T-helper 1 cell (primary cell): ENCODE measurements around the gene ISM1.

Experiments
- DNase-seq, 5 donors: peaks; one replicate each; pipeline ENCODE4 v3.0.0-alpha.2; 2012 to 2020

Gene ISM1

GRCh38 chr20:13284830-13285229 is 63.8 kb downstream of the ISM1 start:
- DNase-seq: no peak

GRCh38 chr20:13285408-13285807 is 64.3 kb downstream of the ISM1 start:
- DNase-seq: no peak

DNA sequence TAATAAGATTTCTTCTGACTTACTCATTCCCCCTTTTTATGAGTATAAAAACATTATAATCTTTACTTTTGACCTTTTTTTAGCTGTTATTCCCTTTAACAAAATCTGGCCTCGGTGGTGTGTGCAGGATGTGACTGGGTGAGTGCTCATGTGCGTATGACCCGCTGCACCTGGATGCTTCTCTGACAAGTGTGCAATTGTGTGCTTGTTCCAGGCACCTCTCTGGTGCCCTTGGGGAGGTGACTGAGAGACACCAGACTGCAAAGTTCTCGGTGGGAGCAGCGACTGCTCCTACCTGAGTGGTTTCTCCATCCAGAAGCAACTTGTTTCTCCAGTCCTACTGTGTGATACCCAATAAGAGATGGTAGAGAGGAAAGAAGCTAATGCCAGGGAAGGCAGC is 65.0 kb downstream of the ISM1 start:
- no peak for DNase-seq

GRCh38 chr20:13286607-13287006 is 65.5 kb downstream of the ISM1 start:
- no peak for DNase-seq

DNA sequence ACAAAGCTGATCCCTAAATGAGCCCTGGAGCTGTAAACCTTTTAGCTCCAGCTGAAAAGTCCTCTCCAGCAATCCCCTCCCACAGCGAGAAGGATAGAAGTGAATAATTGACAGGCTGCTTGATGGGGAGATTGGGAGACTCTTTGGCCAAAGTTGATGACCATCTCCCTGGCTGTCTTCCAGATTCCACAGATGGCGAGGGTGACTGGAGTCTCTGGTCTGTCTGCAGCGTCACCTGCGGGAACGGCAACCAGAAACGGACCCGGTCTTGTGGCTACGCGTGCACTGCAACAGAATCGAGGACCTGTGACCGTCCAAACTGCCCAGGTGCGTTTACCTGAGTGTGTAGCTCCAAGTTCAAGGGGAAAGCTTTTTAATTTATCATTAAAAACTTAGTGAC is 67.3 kb downstream of the ISM1 start:
- DNase-seq: no peak

- DNase-seq: no peak
Observed at GRCh38 chr20:13289031-13289430, 68.0 kb downstream of the ISM1 start.

GRCh38 chr20:13290724-13291123 is 69.7 kb downstream of the ISM1 start:
- DNase-seq: no peak

GRCh38 chr20:13291157-13291556 is 70.1 kb downstream of the ISM1 start:
- DNase-seq: no peak

DNA sequence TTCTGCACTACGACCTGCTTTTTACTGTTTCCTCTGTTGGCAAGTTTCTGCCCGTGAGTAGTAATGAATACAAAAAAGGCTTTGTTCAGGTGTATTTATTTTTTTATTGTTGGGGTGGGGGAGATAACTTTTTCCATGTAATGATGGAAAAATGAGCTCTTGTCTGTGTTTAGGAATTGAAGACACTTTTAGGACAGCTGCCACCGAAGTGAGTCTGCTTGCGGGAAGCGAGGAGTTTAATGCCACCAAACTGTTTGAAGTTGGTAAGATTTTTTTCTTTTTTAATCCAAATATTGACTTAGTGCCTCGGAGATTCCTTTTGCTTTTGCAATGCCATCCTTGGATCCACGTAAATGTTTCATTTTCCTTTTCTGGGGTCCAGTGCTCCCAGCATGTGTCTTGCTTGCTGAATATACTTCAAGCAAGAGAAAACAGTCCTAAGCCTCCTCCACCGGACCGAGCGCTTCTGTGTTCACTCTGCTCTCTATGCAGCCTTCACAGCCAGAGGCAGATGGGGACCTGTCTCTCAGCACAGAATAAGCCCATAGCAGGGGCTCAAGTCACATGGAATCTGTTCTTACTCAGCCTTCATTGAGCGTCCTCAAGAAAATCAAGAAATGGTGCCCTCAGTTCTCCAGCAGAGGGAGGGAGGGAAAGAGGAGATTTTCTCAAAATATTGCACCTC is 71.3 kb downstream of the ISM1 start:
- no peak for DNase-seq

- DNase-seq: no peak
Observed at GRCh38 chr20:13294522-13294921, 73.4 kb downstream of the ISM1 start.

DNA sequence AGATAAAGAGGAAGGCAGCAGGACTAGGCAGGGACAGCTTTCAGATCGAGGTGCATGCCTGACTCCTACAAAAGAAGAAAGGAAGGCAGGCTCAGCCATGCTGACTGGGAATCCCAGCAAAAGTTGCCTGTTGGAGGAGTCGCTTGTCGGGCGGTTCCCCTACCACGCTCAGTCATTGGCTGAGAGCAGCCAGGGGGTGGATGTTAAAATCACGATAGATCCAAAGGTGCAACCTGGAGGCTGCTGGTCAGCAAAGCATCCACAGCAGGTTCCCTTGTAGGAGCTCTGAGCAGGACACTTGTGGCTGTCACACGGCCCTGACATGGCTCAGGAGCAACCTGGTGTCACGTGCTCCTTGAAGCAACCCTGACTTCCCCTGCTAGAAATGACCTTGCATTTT is 74.6 kb downstream of the ISM1 start:
- DNase-seq: no peak

DNA sequence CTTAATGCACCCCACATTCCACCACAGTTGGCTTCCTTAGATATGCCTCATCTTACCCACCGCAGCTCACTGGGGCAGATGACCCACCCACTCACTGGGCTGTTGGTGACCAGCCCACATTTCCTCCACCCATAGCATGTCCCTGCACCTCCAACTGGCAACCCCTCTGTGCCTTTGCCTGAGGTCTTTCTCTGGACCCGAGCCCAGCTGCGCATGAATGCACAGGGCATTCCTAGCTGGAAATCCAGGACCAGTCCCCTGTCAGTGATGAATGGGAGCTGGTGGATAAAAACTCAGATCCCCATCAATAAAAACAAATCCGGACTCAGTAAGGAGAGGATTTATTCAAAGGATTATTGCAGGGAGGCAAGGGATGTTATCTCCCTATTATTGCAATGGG is 75.0 kb downstream of the ISM1 start:
- DNase-seq: no peak

GRCh38 chr20:13297147-13297899 is 76.2 kb downstream of the ISM1 start:
- DNase-seq: no peak

DNA sequence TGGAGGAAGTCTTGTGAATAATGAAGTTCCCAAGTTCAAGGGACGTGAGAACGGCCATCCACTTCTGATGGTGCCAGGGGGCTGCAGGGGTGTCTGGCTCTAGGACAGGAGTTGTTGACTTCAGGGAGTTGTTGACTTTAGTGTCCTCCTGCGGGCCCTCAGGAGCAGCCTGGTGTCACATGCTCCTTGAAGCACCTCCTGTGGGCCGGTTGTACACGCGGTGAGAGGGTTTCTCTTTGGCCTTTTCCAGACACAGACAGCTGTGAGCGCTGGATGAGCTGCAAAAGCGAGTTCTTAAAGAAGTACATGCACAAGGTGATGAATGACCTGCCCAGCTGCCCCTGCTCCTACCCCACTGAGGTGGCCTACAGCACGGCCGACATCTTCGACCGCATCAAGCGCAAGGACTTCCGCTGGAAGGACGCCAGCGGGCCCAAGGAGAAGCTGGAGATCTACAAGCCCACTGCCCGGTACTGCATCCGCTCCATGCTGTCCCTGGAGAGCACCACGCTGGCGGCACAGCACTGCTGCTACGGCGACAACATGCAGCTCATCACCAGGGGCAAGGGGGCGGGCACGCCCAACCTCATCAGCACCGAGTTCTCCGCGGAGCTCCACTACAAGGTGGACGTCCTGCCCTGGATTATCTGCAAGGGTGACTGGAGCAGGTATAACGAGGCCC is 77.8 kb downstream of the ISM1 start:
- DNase-seq: no peak

DNA sequence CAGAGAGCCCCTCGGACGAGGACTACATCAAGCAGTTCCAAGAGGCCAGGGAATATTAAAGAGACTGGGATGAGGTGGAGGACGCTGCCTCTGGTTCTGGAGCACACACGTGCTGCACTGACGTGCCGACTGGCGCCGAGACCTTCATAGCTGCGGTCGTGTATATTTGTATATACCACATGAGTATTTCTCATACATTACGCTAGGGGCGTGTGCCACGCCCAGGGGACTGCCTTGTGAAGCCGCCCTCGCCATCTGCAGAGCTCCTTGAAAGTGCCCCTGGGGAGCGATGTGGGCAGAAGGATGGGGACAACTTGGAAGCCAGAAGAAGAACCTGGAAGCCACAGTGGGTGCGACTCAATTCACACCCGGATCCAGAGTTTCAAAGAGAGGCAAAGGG is 78.3 kb downstream of the ISM1 start:
- DNase-seq: no peak

GRCh38 chr20:13301596-13301995 is 80.5 kb downstream of the ISM1 start:
- DNase-seq: no peak

- peak in 3 of 5 donors; percentile 12 to 22 (median 17) for DNase-seq
Observed at GRCh38 chr20:13302647-13303450, 81.8 kb downstream of the ISM1 start.

DNA sequence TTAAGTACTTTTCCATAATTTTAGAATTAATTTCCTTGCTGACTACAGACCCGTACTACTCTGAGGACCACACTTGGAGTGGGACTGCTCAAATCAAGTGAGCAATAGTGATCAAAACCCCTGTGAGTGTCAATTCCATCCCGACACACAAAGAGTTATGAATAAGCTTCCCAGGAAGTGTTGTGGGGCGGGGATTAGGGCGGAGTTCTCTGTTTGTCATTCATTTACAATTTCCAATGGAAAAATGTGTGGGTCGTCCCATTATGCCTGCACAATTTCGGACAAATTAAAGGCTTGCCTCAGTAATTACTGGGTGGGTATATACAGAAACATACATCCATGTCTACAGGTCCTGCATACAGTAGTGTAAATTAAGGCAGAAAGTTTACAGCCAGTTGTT is 84.2 kb downstream of the ISM1 start:
- no peak for DNase-seq

DNA sequence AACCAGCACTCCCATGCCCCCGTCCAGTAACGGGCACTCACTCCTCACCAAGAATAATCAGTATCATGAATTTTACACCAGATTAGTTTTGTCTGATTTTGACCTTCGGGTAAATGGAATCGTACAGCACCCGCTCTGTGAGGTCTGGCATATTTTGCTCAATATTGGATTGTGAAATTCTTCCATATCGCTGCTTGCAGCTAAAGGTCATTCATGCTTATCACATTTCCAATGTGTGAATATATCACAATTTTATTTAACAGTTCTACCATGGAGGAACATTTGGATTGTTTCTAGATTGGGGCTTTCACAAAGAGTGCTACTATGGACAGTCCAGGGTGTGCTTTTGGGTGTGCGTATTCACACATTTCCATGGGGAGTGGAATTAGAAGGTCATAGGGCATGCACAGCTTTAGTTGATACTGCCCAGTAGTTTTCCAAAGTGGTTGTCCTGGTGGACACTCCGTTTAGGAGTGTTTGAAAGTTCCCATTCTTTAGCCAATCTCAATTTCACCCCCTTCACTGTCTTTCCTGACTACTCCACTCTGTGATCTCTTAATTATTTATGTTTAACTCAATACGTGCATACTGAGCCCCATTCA is 86.6 kb downstream of the ISM1 start:
- no peak for DNase-seq

GRCh38 chr20:13312300-13312699 is 91.2 kb downstream of the ISM1 start:
- DNase-seq: no peak

DNA sequence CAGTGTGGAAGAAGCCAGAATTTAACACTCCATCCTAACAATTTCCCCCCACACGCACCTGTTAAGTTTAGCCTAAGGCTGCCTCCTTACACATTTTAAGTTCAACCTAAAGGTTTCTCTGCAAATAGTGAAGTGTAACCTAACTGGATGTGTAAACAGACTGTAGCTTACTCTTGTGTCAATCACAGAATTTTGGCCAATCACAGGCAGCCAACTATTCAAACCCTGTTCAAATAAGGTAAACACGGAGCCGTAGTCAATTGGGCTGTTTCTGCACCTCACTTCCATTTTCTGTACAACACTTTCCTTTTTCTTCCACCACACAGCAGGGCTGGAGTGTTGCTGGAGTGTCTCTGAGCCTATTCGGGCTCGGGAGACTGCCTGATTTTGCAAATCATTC is 92.1 kb downstream of the ISM1 start:
- no peak for DNase-seq

DNA sequence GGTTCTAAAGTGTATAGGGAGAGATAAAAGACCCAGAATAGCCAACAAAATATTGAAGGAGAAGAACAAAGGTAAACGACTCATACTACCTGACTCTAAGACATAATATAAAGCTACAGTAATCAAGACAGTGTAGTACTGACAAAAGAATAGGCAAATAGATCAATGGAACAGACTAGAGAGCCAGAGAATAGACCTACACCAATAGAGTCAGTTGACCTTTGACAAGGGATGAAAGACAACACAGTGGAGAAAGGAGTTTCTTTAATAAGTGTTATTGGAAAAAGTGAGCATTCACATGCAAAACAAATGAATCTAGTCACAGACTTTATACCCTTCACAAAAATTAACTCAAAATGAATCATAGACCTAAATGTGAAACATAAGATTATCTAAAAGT is 96.4 kb downstream of the ISM1 start:
- DNase-seq: no peak
